Measurements from ENCODE around the gene KCNJ4. TPM values are rescaled to one million over a fixed set of nuclear protein-coding genes. Genes with fewer than 3 reads are reported as not detected.
"Not testable (repeated sequence)": the region's sequence is repeated elsewhere in the genome, so short reads cannot be mapped to it uniquely, and the experiment has no call there.

Gene KCNJ4
- total RNA-seq, 1 experiment from 2014 or later: not detected

DNA sequence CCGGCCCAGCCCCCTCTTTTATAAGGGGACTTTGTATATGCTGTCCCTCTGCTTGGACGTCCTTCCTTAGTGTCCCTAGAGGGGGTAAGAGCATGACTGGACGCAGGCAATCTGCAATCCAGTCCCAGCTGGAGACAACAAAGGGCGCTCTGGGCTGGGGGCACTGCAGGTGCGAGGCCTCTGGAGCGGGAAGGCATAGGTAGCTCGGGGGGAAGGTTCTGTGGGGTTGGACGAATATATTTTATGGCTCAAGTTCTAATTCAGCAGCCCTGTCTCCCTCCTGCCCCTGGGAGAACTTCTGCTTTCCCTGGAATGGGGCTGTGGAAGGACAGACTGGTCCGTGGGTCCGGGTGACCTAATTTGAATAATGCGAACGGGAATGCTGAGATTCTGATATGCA lies 40.0 kb downstream of the KCNJ4 start:
- no peaks in the 10 kb centered on the region for H3K36me3 ChIP-seq
- H3K9me3 ChIP-seq (replicated peaks): no peaks in the 10 kb centered on the region
- peaks cover 6% of the 10 kb centered on the region; the same call in 1 of the 2 replicates for H3K4me1 ChIP-seq (replicated peaks)
- peak in 1 of 2 experiments; percentile 38 for DNase-seq (ENCODE audit: low read depth in 1 of 2, low spot score in 2 of 2)
- H3K27ac ChIP-seq: no peak overlapping the region
- H3K4me3 ChIP-seq: no peak overlapping the region
- peaks cover 8% of the 10 kb centered on the region for H3K27me3 ChIP-seq (replicated peaks)

DNA sequence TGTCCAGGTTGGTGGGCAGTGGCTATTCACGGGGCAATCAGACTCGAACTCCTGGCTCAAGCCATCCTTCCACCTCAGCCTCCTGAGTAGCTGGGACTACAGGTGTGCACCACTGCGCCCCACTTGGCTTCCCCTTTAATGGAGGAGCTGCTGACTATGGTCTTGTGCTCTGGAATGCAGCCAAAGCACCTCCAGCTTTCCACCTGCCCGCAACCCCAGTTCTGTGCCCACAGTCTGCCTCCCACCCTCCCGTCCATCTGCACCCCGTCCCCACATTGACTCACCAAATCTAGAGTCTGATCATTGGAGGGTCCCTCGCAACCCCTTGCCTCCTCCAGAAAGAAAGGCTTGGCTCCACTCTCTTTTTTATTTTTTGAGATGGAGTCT lies 41.0 kb downstream of the KCNJ4 start:
- Histone ChIP-seq H3K4me1 (replicated peaks) (peaks cover 6% of the 10 kb centered on the region; the same call in 1 of the 2 replicates), H3K27ac (no peak overlapping the region), H3K4me3 (no peak overlapping the region), H3K9me3 (replicated peaks) (no peaks in the 10 kb centered on the region), H3K27me3 (replicated peaks) (peaks cover 8% of the 10 kb centered on the region), H3K36me3 (no peaks in the 10 kb centered on the region)
- DNase-seq (ENCODE audit: low read depth in 1 of 2, low spot score in 2 of 2): peak in 1 of 2 experiments; percentile 29

DNA sequence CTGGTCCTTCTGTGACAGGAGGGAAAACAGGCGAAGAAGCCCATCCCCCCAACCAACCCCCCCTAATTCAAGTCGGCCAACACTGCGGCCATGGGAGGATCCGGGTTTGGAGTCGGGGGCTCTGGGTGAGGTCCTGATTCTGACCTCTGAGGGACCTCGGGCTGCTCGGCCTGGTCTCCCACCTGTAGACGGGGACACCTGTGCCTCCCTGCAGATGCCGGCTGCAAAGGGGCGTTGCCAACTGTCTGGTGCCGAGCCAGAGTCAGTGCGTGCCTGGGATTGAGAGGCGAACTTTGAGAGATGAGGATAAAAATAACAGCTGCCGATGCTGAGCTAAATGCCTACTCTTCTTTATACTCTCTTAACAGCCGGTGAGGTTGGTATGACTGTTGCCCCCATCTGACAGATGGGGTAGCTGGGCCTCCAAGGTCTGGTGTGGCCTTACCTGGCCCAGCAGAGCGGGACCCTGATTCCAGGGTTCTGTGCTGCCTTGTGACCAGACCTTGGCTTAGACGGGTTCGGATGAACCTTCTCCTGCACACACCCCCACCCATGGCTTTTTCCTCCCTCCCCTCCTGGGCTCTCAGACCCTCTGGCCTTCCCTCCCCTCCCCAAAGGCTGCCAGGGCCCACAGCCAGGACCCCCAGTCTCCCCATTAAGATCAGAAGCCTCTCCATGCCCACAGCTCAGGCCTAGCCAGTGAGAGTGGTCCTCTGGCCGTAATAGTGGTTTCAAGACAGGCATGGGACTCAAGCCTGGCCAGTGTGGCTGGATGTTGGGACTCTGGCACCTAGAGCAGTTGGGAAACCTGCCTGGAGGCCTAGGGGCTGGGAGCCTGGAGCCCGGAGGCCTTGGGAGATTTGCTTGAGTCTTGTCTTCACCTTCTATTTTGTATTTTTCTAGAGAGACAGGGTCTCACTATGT lies 41.7 kb downstream of the KCNJ4 start:
- H3K4me3 ChIP-seq: no peak overlapping the region
- DNase-seq (ENCODE audit: low read depth in 1 of 2, low spot score in 2 of 2): no peak
- peaks cover 6% of the 10 kb centered on the region; the same call in 1 of the 2 replicates for H3K4me1 ChIP-seq (replicated peaks)
- no peaks in the 10 kb centered on the region for H3K9me3 ChIP-seq (replicated peaks)
- H3K27ac ChIP-seq: no peak overlapping the region
- peaks cover 8% of the 10 kb centered on the region for H3K27me3 ChIP-seq (replicated peaks)
- no peaks in the 10 kb centered on the region for H3K36me3 ChIP-seq

DNA sequence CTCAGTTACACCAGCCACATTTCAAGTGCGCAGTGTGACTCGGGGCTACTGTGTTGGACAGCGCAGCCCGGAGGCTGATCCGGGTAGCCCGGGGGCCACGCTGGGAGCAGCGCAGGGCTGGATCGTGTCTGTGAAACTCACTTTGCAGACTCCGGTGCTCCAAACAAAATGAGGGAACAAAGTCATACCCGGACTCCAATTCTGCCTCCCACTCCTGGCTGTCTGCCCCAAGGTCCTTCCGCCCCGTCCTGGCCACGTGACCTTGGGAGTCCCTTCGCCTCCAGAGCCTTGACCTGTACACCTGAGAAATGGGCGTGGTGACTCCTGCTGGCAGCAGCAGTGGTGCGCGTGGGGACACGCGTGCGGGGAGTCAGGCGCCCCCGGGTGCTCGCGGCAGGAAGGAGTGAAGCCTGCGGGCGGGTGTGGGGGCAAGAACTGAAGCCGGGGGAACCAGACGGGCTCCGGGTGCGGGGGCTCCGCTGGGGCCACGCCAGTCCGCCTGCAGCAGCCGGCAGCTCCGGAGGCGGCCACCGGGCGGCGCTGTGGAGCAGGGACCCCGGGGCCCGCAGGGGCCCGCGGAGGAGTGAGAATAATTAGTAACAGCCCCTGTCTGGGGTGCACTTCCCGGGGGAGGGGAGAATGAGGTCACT lies 42.4 kb downstream of the KCNJ4 start:
- Histone ChIP-seq H3K36me3 (no peaks in the 10 kb centered on the region), H3K27me3 (replicated peaks) (peaks cover 12% of the 10 kb centered on the region), H3K9me3 (replicated peaks) (no peaks in the 10 kb centered on the region), H3K4me3 (no peak overlapping the region), H3K27ac (no peak overlapping the region), H3K4me1 (replicated peaks) (peaks cover 6% of the 10 kb centered on the region; the same call in 1 of the 2 replicates)
- DNase-seq (ENCODE audit: low read depth in 1 of 2, low spot score in 2 of 2): no peak

DNA sequence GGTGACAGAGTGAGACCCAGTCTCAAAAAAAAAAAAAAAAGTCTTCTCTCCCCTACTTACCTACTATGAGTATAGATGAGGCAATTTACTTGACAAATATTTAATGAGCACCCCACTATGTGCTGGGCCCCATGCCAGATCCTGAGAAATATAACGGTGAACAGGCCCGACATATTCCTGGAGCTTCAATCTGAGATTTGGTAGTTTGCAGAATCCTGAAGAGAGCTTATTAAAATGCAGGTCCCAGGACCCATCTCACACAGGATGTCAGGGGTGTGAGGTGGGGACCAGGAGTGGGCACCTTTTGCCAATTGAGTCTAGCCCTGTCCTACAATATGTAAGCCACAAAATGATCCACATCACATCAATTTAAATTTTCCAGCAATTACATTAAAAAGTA lies 44.0 kb downstream of the KCNJ4 start:
- no peak overlapping the region for H3K4me3 ChIP-seq
- DNase-seq (ENCODE audit: low read depth in 1 of 2, low spot score in 2 of 2): no peak
- no peak overlapping the region for H3K27ac ChIP-seq
- peaks cover 15% of the 10 kb centered on the region for H3K27me3 ChIP-seq (replicated peaks)
- peaks cover 6% of the 10 kb centered on the region; the same call in 1 of the 2 replicates for H3K4me1 ChIP-seq (replicated peaks)
- no peaks in the 10 kb centered on the region for H3K36me3 ChIP-seq
- H3K9me3 ChIP-seq (replicated peaks): no peaks in the 10 kb centered on the region

DNA sequence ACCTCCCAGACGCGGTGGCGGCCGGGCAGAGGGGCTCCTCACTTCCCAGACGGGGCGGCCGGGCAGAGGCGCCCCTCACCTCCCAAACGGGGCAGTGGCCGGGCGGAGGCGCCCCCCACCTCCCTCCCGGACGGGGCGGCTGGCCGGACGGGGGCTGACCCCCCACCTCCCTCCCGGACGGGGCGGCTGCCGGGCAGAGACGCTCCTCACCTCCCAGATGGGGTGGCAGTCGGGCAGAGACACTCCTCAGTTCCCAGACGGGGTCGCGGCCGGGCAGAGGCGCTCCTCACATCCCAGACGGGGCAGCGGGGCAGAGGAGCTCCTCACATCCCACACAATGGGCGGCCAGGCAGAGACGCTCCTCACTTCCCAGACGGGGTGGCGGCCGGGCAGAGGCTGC lies 45.1 kb downstream of the KCNJ4 start:
- not testable (repeated sequence) for DNase-seq (ENCODE audit: low read depth in 1 of 2, low spot score in 2 of 2); H3K4me3 ChIP-seq; H3K9me3 ChIP-seq (replicated peaks); H3K4me1 ChIP-seq (replicated peaks); H3K27ac ChIP-seq; H3K36me3 ChIP-seq
- H3K27me3 ChIP-seq (replicated peaks): peaks cover 15% of the 10 kb centered on the region

DNA sequence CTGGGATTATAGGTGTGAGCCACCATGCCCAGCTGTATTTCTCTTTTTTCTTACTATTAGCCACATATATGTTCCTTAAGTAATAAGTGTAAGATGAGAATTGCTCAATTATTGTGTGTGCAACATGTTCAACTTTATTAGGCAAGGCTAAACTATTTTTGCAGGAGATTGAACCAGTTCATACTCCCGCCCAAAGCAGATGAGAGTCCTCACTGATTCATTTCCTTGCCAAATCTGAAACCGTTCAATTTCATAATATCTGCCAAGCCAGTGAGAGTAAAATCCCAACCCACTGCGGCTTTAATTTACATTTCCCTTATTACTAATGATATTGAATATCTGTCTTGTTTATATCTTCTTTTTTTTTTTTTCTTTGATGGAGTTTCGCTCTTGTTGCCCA lies 48.4 kb downstream of the KCNJ4 start:
- Histone ChIP-seq H3K4me1 (replicated peaks) (no peaks in the 10 kb centered on the region), H3K36me3 (no peaks in the 10 kb centered on the region), H3K27ac (no peak overlapping the region), H3K27me3 (replicated peaks) (peaks cover 11% of the 10 kb centered on the region; the same call in 1 of the 2 replicates), H3K9me3 (replicated peaks) (no peaks in the 10 kb centered on the region), H3K4me3 (no peak overlapping the region)
- no peak for DNase-seq (ENCODE audit: low read depth in 1 of 2, low spot score in 2 of 2)

DNA sequence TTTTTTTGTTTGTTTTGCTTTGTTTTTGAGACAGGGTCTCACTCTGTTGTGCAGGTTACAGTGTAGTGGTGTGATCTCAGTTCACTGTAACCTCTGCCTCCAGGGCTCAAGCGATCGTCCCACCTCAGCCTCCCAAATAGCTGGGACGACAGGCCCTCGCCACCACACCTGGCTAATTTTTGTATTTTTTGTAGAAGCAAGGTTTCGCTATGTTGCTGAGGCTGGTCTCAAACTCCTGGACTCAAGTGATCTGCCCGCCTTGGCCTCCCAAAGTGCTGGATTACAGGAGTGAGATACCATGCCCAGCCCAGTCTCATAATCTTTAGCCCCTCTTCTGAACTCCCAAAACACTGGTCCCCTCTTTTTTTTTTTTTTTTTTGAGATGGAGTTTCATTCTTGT lies 50.6 kb downstream of the KCNJ4 start:
- Histone ChIP-seq H3K4me3 (no peak overlapping the region), H3K27me3 (replicated peaks) (peaks cover 19% of the 10 kb centered on the region), H3K4me1 (replicated peaks) (no peaks in the 10 kb centered on the region), H3K27ac (no peak overlapping the region), H3K36me3 (no peaks in the 10 kb centered on the region), H3K9me3 (replicated peaks) (no peaks in the 10 kb centered on the region)
- DNase-seq (ENCODE audit: low read depth in 1 of 2, low spot score in 2 of 2): no peak

DNA sequence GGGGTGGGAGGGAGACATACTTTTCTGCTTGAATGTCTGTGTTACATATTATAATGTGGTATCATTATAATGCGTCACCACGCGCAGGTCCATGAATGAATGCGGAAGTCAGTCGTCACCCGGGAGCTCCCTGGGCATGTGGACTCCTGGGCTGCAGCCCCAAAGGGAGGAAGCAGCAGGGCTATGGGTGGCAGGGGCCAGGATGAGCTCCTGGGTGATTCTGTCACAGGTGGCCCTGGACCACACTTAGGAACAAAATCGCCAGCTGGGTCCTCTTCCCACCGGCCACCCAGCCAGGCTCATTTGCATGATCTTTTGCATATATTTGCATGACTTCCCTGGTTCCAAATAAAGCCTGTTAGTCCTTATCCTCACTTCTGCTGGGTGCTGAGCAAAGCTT lies 51.2 kb downstream of the KCNJ4 start:
- Histone ChIP-seq H3K4me1 (replicated peaks) (no peaks in the 10 kb centered on the region), H3K27ac (no peak overlapping the region), H3K27me3 (replicated peaks) (peaks cover 19% of the 10 kb centered on the region), H3K9me3 (replicated peaks) (no peaks in the 10 kb centered on the region), H3K4me3 (no peak overlapping the region), H3K36me3 (no peaks in the 10 kb centered on the region)
- DNase-seq (ENCODE audit: low read depth in 1 of 2, low spot score in 2 of 2): no peak

DNA sequence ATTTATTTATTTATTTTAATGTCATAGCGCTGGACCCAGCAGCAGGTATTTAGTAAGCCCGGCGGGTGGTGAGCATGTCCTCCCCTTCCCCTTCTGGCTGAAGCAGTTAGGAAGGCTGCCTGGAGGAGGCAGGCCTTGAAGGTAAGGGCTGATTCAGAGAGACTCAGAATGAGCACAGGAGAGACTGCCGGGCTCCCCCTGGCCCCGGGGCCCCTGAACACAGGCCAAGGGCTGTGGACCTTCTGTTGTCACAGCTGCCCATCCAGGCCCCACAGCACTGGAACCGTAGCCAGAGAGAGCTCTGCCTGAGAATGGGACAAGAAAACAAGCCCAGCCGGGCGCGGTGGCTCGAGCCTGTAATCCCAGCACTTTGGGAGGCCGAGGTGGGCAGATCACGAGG lies 52.8 kb downstream of the KCNJ4 start:
- no peak overlapping the region for H3K27ac ChIP-seq
- peaks cover 14% of the 10 kb centered on the region for H3K27me3 ChIP-seq (replicated peaks)
- no peak overlapping the region for H3K4me3 ChIP-seq
- DNase-seq (ENCODE audit: low read depth in 1 of 2, low spot score in 2 of 2): no peak
- H3K36me3 ChIP-seq: no peaks in the 10 kb centered on the region
- no peaks in the 10 kb centered on the region for H3K9me3 ChIP-seq (replicated peaks)
- H3K4me1 ChIP-seq (replicated peaks): no peaks in the 10 kb centered on the region

DNA sequence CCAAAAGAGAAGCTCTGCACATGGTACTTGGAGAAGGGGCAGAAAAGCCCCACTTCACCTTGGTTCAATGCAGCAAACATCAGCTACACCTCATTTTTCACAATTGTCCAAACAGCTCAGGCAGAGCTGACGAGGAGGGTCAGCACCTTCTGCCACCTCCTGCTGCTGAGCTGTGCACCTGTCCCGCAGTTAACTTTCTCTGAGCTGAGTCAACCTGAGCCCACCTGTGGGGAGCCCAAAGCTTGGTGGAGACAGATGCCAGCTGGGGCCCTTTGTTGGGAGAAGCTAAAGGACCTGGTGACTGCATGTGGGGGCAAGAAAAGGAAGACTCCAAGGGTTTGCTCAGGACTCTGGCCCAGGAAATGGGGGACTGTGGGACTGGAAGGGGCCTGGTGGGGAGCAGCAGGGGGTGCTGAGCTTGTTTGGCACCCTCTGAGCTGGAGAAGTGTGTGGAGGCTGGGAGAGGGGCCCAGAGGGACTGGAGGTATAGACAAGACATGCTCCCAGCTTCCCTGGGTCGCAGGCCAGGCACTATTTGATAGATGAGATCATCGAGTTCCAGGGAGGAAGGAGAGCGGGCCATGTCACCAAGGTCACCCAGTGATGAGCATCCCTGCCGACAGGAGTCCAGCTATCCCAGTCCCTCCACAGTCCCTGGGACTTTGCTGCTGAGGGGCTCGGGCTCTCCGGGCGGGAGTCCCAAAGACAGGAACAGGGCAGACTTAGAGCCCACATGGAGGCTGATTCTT lies 53.5 kb downstream of the KCNJ4 start:
- Histone ChIP-seq H3K36me3 (no peaks in the 10 kb centered on the region), H3K27ac (no peak overlapping the region), H3K4me1 (replicated peaks) (no peaks in the 10 kb centered on the region), H3K9me3 (replicated peaks) (no peaks in the 10 kb centered on the region), H3K4me3 (no peak overlapping the region), H3K27me3 (replicated peaks) (peaks cover 12% of the 10 kb centered on the region)
- DNase-seq (ENCODE audit: low read depth in 1 of 2, low spot score in 2 of 2): no peak

DNA sequence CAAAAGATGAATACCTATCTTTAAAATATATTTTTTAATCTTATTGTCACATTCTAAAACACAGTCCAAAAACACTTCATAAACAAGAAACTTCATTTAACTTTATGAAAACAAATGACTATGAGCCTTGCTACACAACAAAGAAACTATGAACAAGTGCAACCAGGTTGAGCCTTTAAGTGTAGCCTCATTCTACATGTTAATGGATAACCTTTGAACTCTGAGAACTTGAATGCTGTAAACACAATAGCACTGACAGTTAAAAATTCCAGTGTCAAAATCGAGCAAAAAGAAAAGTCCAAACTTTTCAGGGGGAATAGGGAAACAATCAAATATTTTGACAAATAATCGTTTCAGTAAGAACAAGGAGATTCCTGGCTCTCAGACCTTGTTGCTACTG lies 54.7 kb downstream of the KCNJ4 start:
- not testable (repeated sequence) for H3K4me1 ChIP-seq (replicated peaks); H3K9me3 ChIP-seq (replicated peaks); H3K36me3 ChIP-seq; H3K27ac ChIP-seq; DNase-seq (ENCODE audit: low read depth in 1 of 2, low spot score in 2 of 2); H3K4me3 ChIP-seq
- H3K27me3 ChIP-seq (replicated peaks): peaks cover 12% of the 10 kb centered on the region

DNA sequence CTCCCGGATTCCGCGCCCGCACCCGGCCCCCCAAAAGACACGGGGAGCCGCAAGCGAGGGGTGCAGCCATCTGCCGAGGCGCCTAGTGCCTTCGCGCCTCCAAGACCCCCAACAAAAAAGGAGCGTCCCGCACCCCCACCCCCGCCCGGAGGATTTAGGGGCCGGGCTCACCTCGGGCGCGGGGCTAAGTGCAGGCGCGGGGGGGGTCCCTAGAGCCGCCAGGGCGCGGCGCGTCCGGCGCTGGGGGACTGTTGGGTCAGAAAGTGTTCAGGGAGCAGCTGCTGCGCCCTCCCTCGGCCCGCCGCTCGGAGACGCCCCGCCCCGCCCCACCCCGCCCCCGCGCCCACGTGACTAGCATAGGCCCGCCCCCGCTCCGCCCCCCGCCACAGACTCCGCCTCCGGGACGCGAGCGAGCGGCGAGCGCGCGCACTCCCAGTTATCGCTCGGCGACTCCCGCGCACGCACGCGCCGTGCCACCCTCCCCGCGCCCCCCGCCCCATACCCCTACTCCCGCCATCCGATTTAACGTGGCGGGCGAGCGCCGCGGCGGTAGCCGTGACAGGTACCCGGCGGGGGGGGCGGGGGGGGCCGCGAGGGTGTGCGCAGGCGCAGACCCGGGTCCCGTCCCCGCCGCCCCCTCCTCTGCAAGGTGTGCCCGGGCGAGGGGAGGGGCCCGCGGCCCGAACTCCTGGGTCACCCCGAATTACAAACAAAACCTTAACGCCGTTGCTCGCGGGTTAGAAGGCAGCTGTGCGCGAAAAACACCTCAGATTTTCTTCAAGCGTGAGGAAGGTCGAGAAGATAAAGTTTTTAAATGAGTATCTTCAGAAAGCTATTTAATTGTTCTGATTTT lies 56.2 kb downstream of the KCNJ4 start:
- H3K4me1 ChIP-seq (replicated peaks): no peaks in the 10 kb centered on the region
- no peak overlapping the region for H3K27ac ChIP-seq
- H3K36me3 ChIP-seq: no peaks in the 10 kb centered on the region
- H3K4me3 ChIP-seq: peak overlapping the region; percentile 56
- DNase-seq (ENCODE audit: low read depth in 1 of 2, low spot score in 2 of 2): peak; percentile 39 to 81
- H3K9me3 ChIP-seq (replicated peaks): no peaks in the 10 kb centered on the region
- peaks cover 12% of the 10 kb centered on the region for H3K27me3 ChIP-seq (replicated peaks)
